ENCODE data around the gene VAPA. TPM values are rescaled to one million over a fixed set of nuclear protein-coding genes. Genes with fewer than 3 reads are reported as not detected.

Gene VAPA
- total RNA-seq, 2 experiments from 2014 or later, result 139 to 176 TPM

- POLR2A ChIA-PET, result no interaction called here
- Histone ChIP-seq H3K4me3 (ENCODE audit: low read depth, low read length, poor library complexity, severe bottlenecking) (no peak overlapping the region), H3K4me2 (ENCODE audit: low read length) (no peak overlapping the region), H3K4me1 (ENCODE audit: insufficient read depth, low read length, poor library complexity, severe bottlenecking) (no peaks in the 10 kb centered on the region), H3K27ac (ENCODE audit: low read depth, low read length, poor library complexity, severe bottlenecking) (no peak overlapping the region), H3K36me3 (ENCODE audit: insufficient read depth, low read length) (no peaks in the 10 kb centered on the region), H3K9me2 (ENCODE audit: insufficient read depth, low read length) (no peaks in the 10 kb centered on the region), H2AFZ (ENCODE audit: low read length) (no peak overlapping the region), H4K20me1 (ENCODE audit: insufficient read depth, low read length) (no peaks in the 10 kb centered on the region), H3K9me3 (ENCODE audit: low read length) (no peaks in the 10 kb centered on the region), H3K79me2 (ENCODE audit: insufficient read depth, low read depth, low read length) (no peaks in the 10 kb centered on the region)
- intact Hi-C loops (cut with micrococcal nuclease; ENCODE audit: unreplicated experiment), result no loop called here
- DNase-seq (ENCODE audit: low spot score), result no peak
- TF ChIP-seq CTCF (conservative IDR thresholded peaks at IDR 0.05; ENCODE audit: low read length), result no peak
- no peak for TF ChIP-seq EZH2phosphoT487 (IDR thresholded peaks at IDR 0.05; ENCODE audit: borderline replicate concordance, low read depth, low read length)
- no TSS peak for BruUV-seq (replicated peaks)
- CTCF ChIA-PET (ENCODE audit: unreplicated experiment), result no interaction called here
Measured at GRCh38 chr18:9876867-9877654, 36.8 kb upstream of the VAPA start.

GRCh38 chr18:9877655-9878014, 36.2 kb upstream of the VAPA start:
- BruUV-seq (replicated peaks), result no TSS peak
- H3K79me2 ChIP-seq (ENCODE audit: insufficient read depth, low read depth, low read length), result no peaks in the 10 kb centered on the region
- ChIA-PET POLR2A (no interaction called here), CTCF (ENCODE audit: unreplicated experiment) (no interaction called here)
- H3K27ac ChIP-seq (ENCODE audit: low read depth, low read length, poor library complexity, severe bottlenecking), result no peak overlapping the region
- no peaks in the 10 kb centered on the region for H3K9me3 ChIP-seq (ENCODE audit: low read length)
- no peak overlapping the region for H3K4me2 ChIP-seq (ENCODE audit: low read length)
- no peak for DNase-seq (ENCODE audit: low spot score)
- no peak overlapping the region for H2AFZ ChIP-seq (ENCODE audit: low read length)
- no peak for TF ChIP-seq EZH2phosphoT487 (IDR thresholded peaks at IDR 0.05; ENCODE audit: borderline replicate concordance, low read depth, low read length)
- no peak for TF ChIP-seq CTCF (conservative IDR thresholded peaks at IDR 0.05; ENCODE audit: low read length)
- H3K36me3 ChIP-seq (ENCODE audit: insufficient read depth, low read length), result no peaks in the 10 kb centered on the region
- no peak overlapping the region for H3K4me3 ChIP-seq (ENCODE audit: low read depth, low read length, poor library complexity, severe bottlenecking)
- no peaks in the 10 kb centered on the region for H3K4me1 ChIP-seq (ENCODE audit: insufficient read depth, low read length, poor library complexity, severe bottlenecking)
- intact Hi-C loops (cut with micrococcal nuclease; ENCODE audit: unreplicated experiment), result no loop called here
- H3K9me2 ChIP-seq (ENCODE audit: insufficient read depth, low read length), result no peaks in the 10 kb centered on the region
- H4K20me1 ChIP-seq (ENCODE audit: insufficient read depth, low read length), result no peaks in the 10 kb centered on the region

- no peaks in the 10 kb centered on the region for H3K4me1 ChIP-seq (ENCODE audit: insufficient read depth, low read length, poor library complexity, severe bottlenecking)
- no peaks in the 10 kb centered on the region for H3K9me2 ChIP-seq (ENCODE audit: insufficient read depth, low read length)
- no peak overlapping the region for H3K27ac ChIP-seq (ENCODE audit: low read depth, low read length, poor library complexity, severe bottlenecking)
- intact Hi-C loops (cut with micrococcal nuclease; ENCODE audit: unreplicated experiment), result no loop called here
- H3K36me3 ChIP-seq (ENCODE audit: insufficient read depth, low read length), result no peaks in the 10 kb centered on the region
- no peak overlapping the region for H3K4me2 ChIP-seq (ENCODE audit: low read length)
- no peaks in the 10 kb centered on the region for H4K20me1 ChIP-seq (ENCODE audit: insufficient read depth, low read length)
- no peak for DNase-seq (ENCODE audit: low spot score)
- BruUV-seq (replicated peaks), result no TSS peak
- CTCF ChIA-PET (ENCODE audit: unreplicated experiment), result no interaction called here
- POLR2A ChIA-PET, result no interaction called here
- no peaks in the 10 kb centered on the region for H3K9me3 ChIP-seq (ENCODE audit: low read length)
- no peak overlapping the region for H2AFZ ChIP-seq (ENCODE audit: low read length)
- no peak overlapping the region for H3K4me3 ChIP-seq (ENCODE audit: low read depth, low read length, poor library complexity, severe bottlenecking)
- H3K79me2 ChIP-seq (ENCODE audit: insufficient read depth, low read depth, low read length), result no peaks in the 10 kb centered on the region
- TF ChIP-seq EZH2phosphoT487 (IDR thresholded peaks at IDR 0.05; ENCODE audit: borderline replicate concordance, low read depth, low read length), result no peak
- no peak for TF ChIP-seq CTCF (conservative IDR thresholded peaks at IDR 0.05; ENCODE audit: low read length)
Measured at GRCh38 chr18:9878095-9878494, 35.7 kb upstream of the VAPA start.
